ENCODE data around the gene MMP10.

- TF ChIP-seq CTCF (IDR thresholded peaks at IDR 0.05) (no peak), POLR2A (IDR thresholded peaks at IDR 0.05) (no peak)
Measured at GRCh38 chr11:102819491-102819890, 39.1 kb upstream of the MMP10 start.

All from uterus (tissue), 2 donors.